ES-I3 (cell line): ENCODE data around the gene SLC12A2.
A peak's percentile ranks its signal among the peaks of the same experiment; 100 is the strongest.

ENCODE experiments used
- H3K36me3 ChIP-seq: 2 replicates; pipeline ENCODE4 v1.6.1; 2013; ENCODE audit warnings: mild to moderate bottlenecking, low read length, control low read depth, moderate library complexity; ENCODE audit not compliant: insufficient read depth
- H3K4me1 ChIP-seq: 2 replicates; pipeline ENCODE4 v1.6.1; 2013; ENCODE audit warnings: mild to moderate bottlenecking, control low read depth, low read length; ENCODE audit not compliant: insufficient read depth
- H3K9ac ChIP-seq: 2 replicates; pipeline ENCODE4 v1.6.1; 2013; ENCODE audit warnings: low read depth, mild to moderate bottlenecking, low read length, moderate library complexity
- H3K9me3 ChIP-seq: 2 replicates; pipeline ENCODE4 v1.6.1; 2013; ENCODE audit warnings: mild to moderate bottlenecking, low read length, moderate library complexity; ENCODE audit not compliant: control insufficient read depth, insufficient read depth

Gene SLC12A2

GRCh38 chr5:128082551-128083032 lies 974 bp upstream of the SLC12A2 start:
- Histone ChIP-seq H3K9me3 (no peaks in the 10 kb centered on the region), H3K36me3 (no peaks in the 10 kb centered on the region), H3K9ac (peak overlapping the region; percentile 78), H3K4me1 (no peaks in the 10 kb centered on the region; the same call in 1 of the 2 replicates)

- Histone ChIP-seq H3K4me1 (no peaks in the 10 kb centered on the region; the same call in 1 of the 2 replicates), H3K9me3 (no peaks in the 10 kb centered on the region), H3K9ac (peak overlapping the region; percentile 78), H3K36me3 (no peaks in the 10 kb centered on the region)
These were observed 253 bp downstream of the SLC12A2 start for GRCh38 chr5:128083811-128084227.

GRCh38 chr5:128084228-128085167 lies 932 bp downstream of the SLC12A2 start:
- H3K36me3 ChIP-seq = no peaks in the 10 kb centered on the region
- H3K9ac ChIP-seq = peak overlapping the region; percentile 78; the same call in 1 of the 2 replicates
- no peaks in the 10 kb centered on the region for H3K9me3 ChIP-seq
- no peaks in the 10 kb centered on the region; the same call in 1 of the 2 replicates for H3K4me1 ChIP-seq

- H3K9ac ChIP-seq = no peak overlapping the region
- no peaks in the 10 kb centered on the region for H3K9me3 ChIP-seq
- H3K36me3 ChIP-seq = no peaks in the 10 kb centered on the region
- H3K4me1 ChIP-seq = no peaks in the 10 kb centered on the region; the same call in 1 of the 2 replicates
These were observed 1.8 kb downstream of the SLC12A2 start for GRCh38 chr5:128085413-128085812.

GRCh38 chr5:128091579-128091978 lies 8.0 kb downstream of the SLC12A2 start:
- peaks cover 8% of the 10 kb centered on the region; the same call in 1 of the 2 replicates for H3K4me1 ChIP-seq
- no peaks in the 10 kb centered on the region for H3K9me3 ChIP-seq
- no peak overlapping the region for H3K9ac ChIP-seq
- no peaks in the 10 kb centered on the region for H3K36me3 ChIP-seq

GRCh38 chr5:128092144-128092543 lies 8.6 kb downstream of the SLC12A2 start:
- no peaks in the 10 kb centered on the region for H3K9me3 ChIP-seq
- H3K9ac ChIP-seq = no peak overlapping the region
- peaks cover 8% of the 10 kb centered on the region; the same call in 1 of the 2 replicates for H3K4me1 ChIP-seq
- no peaks in the 10 kb centered on the region for H3K36me3 ChIP-seq

- no peak overlapping the region for H3K9ac ChIP-seq
- no peaks in the 10 kb centered on the region for H3K36me3 ChIP-seq
- H3K9me3 ChIP-seq = peaks cover 5% of the 10 kb centered on the region; the same call in 1 of the 2 replicates
- H3K4me1 ChIP-seq = peaks cover 8% of the 10 kb centered on the region; the same call in 1 of the 2 replicates
These were observed 9.8 kb downstream of the SLC12A2 start for GRCh38 chr5:128093368-128093767.

- Histone ChIP-seq H3K4me1 (peaks cover 5% of the 10 kb centered on the region; the same call in 1 of the 2 replicates), H3K9ac (no peak overlapping the region), H3K9me3 (peaks cover 8% of the 10 kb centered on the region; the same call in 1 of the 2 replicates), H3K36me3 (no peaks in the 10 kb centered on the region)
These were observed 13.7 kb downstream of the SLC12A2 start for GRCh38 chr5:128097224-128097623.

GRCh38 chr5:128097781-128098180 lies 14.2 kb downstream of the SLC12A2 start:
- H3K9ac ChIP-seq = no peak overlapping the region
- 0 out of 2 replicates have a peak, but pooled peaks cover under 1% of the 10 kb centered on the region for H3K4me1 ChIP-seq
- H3K36me3 ChIP-seq = no peaks in the 10 kb centered on the region
- H3K9me3 ChIP-seq = peaks cover 8% of the 10 kb centered on the region; the same call in 1 of the 2 replicates

GRCh38 chr5:128099944-128100343 lies 16.4 kb downstream of the SLC12A2 start:
- H3K9me3 ChIP-seq = peaks cover 8% of the 10 kb centered on the region; the same call in 1 of the 2 replicates
- H3K36me3 ChIP-seq = no peaks in the 10 kb centered on the region
- no peak overlapping the region for H3K9ac ChIP-seq
- H3K4me1 ChIP-seq = no peaks in the 10 kb centered on the region

- Histone ChIP-seq H3K9ac (no peak overlapping the region), H3K9me3 (peaks cover 8% of the 10 kb centered on the region; the same call in 1 of the 2 replicates), H3K36me3 (no peaks in the 10 kb centered on the region), H3K4me1 (no peaks in the 10 kb centered on the region)
These were observed 17.4 kb downstream of the SLC12A2 start for GRCh38 chr5:128100860-128101557.

GRCh38 chr5:128101676-128102075 lies 18.1 kb downstream of the SLC12A2 start:
- no peaks in the 10 kb centered on the region for H3K4me1 ChIP-seq

GRCh38 chr5:128105203-128105602 lies 21.6 kb downstream of the SLC12A2 start:
- H3K4me1 ChIP-seq = no peaks in the 10 kb centered on the region
- no peaks in the 10 kb centered on the region for H3K9me3 ChIP-seq
- no peak overlapping the region for H3K9ac ChIP-seq
- no peaks in the 10 kb centered on the region for H3K36me3 ChIP-seq

More at GRCh38 chr5:128101676-128102075, 18.1 kb downstream of the SLC12A2 start:
- Histone ChIP-seq H3K36me3 (no peaks in the 10 kb centered on the region), H3K9me3 (peaks cover 8% of the 10 kb centered on the region; the same call in 1 of the 2 replicates), H3K9ac (no peak overlapping the region)

GRCh38 chr5:128109138-128109537 lies 25.6 kb downstream of the SLC12A2 start:
- Histone ChIP-seq H3K9me3 (no peaks in the 10 kb centered on the region), H3K9ac (no peak overlapping the region), H3K36me3 (no peaks in the 10 kb centered on the region), H3K4me1 (no peaks in the 10 kb centered on the region)
